ENCODE measurements around the gene TM6SF1. TPM values are rescaled to one million over a fixed set of nuclear protein-coding genes. Genes with fewer than 3 reads are reported as not detected.

The TM6SF1 gene
- total and polyA plus RNA-seq, 9 of the 15 experiments (the other 6 are each of a cell fraction or from before 2014, with no cell fraction given) = 1.0 to 5.6 (median 3.5) TPM

DNA sequence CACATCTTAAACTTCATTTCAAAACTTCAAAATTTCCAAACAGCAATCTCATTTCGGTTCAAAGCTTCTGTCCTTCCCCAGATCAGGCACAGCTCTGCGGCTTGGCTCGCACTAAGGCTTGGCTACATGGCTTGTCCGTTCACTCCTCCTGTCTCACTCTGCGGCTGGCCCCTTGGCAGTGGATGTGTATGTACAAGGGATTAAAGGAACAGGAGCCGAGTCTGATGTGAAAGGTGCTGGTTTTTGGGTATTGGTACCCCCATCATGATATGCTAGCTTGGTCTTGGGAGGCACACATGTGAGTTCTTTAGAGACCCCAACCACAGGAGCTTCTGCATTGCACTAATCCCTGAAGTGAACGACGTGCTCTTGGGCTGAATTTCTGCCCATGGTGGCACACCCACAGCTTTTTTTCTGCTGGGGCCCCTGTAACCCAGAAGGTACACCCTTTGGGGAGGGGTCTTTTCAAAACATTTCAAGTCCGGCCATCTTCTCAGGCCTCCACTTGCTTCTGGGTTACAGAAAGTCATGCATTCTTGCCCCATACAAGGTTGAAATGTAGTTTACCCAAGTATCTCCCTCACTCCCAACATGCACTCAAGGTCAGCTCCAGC, 12.6 kb downstream of the TM6SF1 start (continued):
- TF ChIP-seq KDM5B (IDR thresholded peaks at IDR 0.05; ENCODE audit: insufficient replicate concordance, low read depth, low read length) (no peak), LEF1 (IDR thresholded peaks at IDR 0.05) (no peak), ZNF696 (CRISPR knock-in tag; conservative IDR thresholded peaks at IDR 0.05) (no peak), POLR3A (IDR thresholded peaks at IDR 0.05; ENCODE audit: borderline replicate concordance, extremely low read depth, insufficient read depth, insufficient read length) (no peak)
- TF ChIP-seq, protein P1, sequence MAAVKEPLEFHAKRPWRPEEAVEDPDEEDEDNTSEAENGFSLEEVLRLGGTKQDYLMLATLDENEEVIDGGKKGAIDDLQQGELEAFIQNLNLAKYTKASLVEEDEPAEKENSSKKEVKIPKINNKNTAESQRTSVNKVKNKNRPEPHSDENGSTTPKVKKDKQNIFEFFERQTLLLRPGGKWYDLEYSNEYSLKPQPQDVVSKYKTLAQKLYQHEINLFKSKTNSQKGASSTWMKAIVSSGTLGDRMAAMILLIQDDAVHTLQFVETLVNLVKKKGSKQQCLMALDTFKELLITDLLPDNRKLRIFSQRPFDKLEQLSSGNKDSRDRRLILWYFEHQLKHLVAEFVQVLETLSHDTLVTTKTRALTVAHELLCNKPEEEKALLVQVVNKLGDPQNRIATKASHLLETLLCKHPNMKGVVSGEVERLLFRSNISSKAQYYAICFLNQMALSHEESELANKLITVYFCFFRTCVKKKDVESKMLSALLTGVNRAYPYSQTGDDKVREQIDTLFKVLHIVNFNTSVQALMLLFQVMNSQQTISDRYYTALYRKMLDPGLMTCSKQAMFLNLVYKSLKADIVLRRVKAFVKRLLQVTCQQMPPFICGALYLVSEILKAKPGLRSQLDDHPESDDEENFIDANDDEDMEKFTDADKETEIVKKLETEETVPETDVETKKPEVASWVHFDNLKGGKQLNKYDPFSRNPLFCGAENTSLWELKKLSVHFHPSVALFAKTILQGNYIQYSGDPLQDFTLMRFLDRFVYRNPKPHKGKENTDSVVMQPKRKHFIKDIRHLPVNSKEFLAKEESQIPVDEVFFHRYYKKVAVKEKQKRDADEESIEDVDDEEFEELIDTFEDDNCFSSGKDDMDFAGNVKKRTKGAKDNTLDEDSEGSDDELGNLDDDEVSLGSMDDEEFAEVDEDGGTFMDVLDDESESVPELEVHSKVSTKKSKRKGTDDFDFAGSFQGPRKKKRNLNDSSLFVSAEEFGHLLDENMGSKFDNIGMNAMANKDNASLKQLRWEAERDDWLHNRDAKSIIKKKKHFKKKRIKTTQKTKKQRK (IDR thresholded peaks at IDR 0.05; ENCODE audit: borderline replicate concordance, low read depth, low read length) = no peak

DNA sequence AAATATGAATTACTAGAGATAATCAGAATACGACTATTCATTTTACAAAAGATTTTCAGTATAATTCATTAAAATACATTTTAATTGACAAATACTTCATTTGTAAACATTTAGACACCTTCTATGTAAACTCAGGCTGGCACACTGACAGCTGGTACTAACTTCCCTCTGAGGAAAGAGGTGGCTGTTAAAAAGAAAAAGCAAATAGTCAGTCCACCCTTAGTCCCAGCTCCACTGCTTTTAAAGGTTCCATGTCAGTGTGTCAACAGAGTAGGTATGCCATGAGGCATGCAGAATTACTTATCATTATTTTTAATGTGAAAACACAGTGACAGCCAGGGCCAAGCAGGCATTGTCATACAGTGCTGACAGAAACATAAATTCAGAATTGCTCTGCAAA, 16.1 kb downstream of the TM6SF1 start:
- Histone ChIP-seq H3K4me1 (replicated peaks in 1 of 2; ENCODE audit: control insufficient read depth in 2 of 2, insufficient read depth in 2 of 2, low read length in 2 of 2) (no peaks in the 10 kb centered on the region), H3K36me3 (ENCODE audit: control insufficient read depth, insufficient read depth, low read length) (no peaks in the 10 kb centered on the region), H3K9ac (ENCODE audit: insufficient read depth in 1 of 2, low read depth in 2 of 2, low read length in 2 of 2) (no peak overlapping the region), H3K9me3 (replicated peaks; ENCODE audit: control insufficient read depth, insufficient read depth, low read depth, low read length) (no peaks in the 10 kb centered on the region), H3K4me2 (ENCODE audit: insufficient read depth, low read length) (no peak overlapping the region), H3K9me1 (ENCODE audit: control insufficient read depth, insufficient read depth, low read length) (no peaks in the 10 kb centered on the region), H3K4me3 (no peak overlapping the region), H2AFZ (ENCODE audit: low read depth, low read length) (no peak overlapping the region), H4K20me1 (replicated peaks; ENCODE audit: control insufficient read depth, insufficient read depth, low read length) (no peaks in the 10 kb centered on the region), H3K27me3 (ENCODE audit: control insufficient read depth in 2 of 2, insufficient read depth in 2 of 2, low read length in 2 of 2) (no peaks in the 10 kb centered on the region; a peak in 1 of 5 replicates), H3K79me2 (ENCODE audit: control insufficient read depth, insufficient read depth, low read length) (no peaks in the 10 kb centered on the region), H3K27ac (ENCODE audit: extremely low read depth, low read depth, low read length) (no peak overlapping the region)
- 88% methylated on average over 1 of the region's 1 CpG for WGBS (ENCODE audit: insufficient coverage, low coverage, missing lambda C conversion rate)
- DNase-seq (ENCODE audit: extremely low read depth in 1 of 4, low spot score in 3 of 4) (no peak), FAIRE-seq (no peak), ATAC-seq (no peak)
- in situ Hi-C loops (cut with MboI) = no loop called here
- ChIA-PET POLR2A (no interaction called here), CTCF (ENCODE audit: low intra/inter-chr PET ratio) (no interaction called here)
- intact Hi-C loops (cut with micrococcal nuclease) = no loop called here
- no TSS peak for BruUV-seq (replicated peaks)
- no peak for TF ChIP-seq L3MBTL2 (IDR thresholded peaks at IDR 0.05)
- no peak for TF ChIP-seq CAMTA2 (CRISPR knock-in tag; conservative IDR thresholded peaks at IDR 0.05)
- no peak for TF ChIP-seq EHMT2 (IDR thresholded peaks at IDR 0.05)
- no peak for TF ChIP-seq HDAC2 (IDR thresholded peaks at IDR 0.05)
- no peak for TF ChIP-seq EP400 (IDR thresholded peaks at IDR 0.05)
- no peak for TF ChIP-seq ZBED1 (IDR thresholded peaks at IDR 0.05)
- no peak for TF ChIP-seq EP300 (IDR thresholded peaks at IDR 0.05; ENCODE audit: low read length)
- no peak for TF ChIP-seq TEAD4 (IDR thresholded peaks at IDR 0.05; ENCODE audit: low read length)
- TF ChIP-seq TEAD4 (CRISPR knock-in tag; IDR thresholded peaks at IDR 0.05; ENCODE audit: borderline replicate concordance) = no peak

Measured in K562 (cell line).